Measurements from ENCODE around the gene PDGFRB. TPM values are rescaled to one million over a fixed set of nuclear protein-coding genes. Genes with fewer than 3 reads are reported as not detected.
A peak's percentile ranks its signal among the peaks of the same experiment; 100 is the strongest.

PDGFRB gene
- total and polyA plus RNA-seq, 2 of the 8 experiments (the other 6 are each of a cell fraction or from before 2014, with no cell fraction given): 4.2 to 13.7 TPM

DNA sequence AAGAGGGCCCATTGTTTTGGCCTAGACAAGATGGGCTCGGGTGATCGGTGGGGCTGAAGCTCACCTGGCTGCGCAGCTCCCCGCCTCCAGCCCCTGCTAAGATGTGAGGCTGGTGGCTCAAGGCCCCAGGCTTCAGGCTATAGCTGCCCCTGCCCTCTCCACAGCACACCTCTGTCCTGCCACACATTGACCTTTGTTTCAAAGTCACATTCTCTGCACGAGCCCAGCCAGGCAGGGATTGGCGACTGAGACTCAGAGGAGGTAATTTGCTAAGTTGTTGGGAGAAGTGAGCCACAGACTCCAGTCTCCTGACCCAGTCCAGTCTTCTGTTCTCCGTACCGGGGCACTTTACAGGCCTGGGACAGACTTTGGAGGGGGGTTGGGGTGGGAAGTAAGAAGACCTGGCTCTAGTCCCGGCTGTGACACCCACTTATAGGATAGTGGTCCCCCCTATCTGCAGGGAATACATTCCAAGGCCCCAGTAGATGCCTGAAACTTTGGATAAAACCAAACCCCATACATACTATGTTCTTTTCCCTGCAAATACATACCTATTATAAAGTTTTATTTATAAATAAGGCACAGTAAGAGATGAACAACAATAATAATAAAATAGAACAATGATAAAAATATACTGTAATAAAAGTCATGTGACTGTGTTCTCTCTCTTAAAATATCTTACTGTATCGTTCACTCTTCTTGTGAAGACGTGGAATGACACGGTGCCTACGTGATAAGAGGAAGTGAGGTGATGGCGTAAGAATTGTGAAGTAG, 13.3 kb downstream of the PDGFRB start:
- Histone ChIP-seq H2BK120ac (replicated peaks; ENCODE audit: low read depth, low read length) (no peak overlapping the region), H3K27me3 (replicated peaks in 1 of 4; ENCODE audit: control insufficient read depth in 3 of 4, extremely low read depth in 1 of 4, insufficient read depth in 3 of 4, low read length in 3 of 4) (no peaks in the 10 kb centered on the region; a peak in 1 of 7 replicates), H3K4me1 (replicated peaks in 1 of 4; ENCODE audit: control insufficient read depth in 3 of 4, insufficient read depth in 4 of 4, low read length in 3 of 4) (peaks cover 4 to 30% (median 24%) of the 10 kb centered on the region in 4 experiments), H3K4ac (replicated peaks; ENCODE audit: insufficient read length, low read depth, low read length) (no peak overlapping the region), H3K9me3 (ENCODE audit: insufficient read depth in 2 of 2, low read depth in 1 of 2, low read length in 1 of 2) (no peaks in the 10 kb centered on the region), H3K79me2 (ENCODE audit: control insufficient read depth in 1 of 2, insufficient read depth in 2 of 2, low read length in 2 of 2) (no peaks in the 10 kb centered on the region), H3K18ac (ENCODE audit: extremely low read depth, low read length) (peak overlapping the region; percentile 32; the same call in 1 of the 2 replicates), H2AK5ac (ENCODE audit: low read depth, low read length) (peak overlapping the region; percentile 20; the same call in 1 of the 2 replicates), H2AFZ (ENCODE audit: low read length) (no peak overlapping the region), H2BK12ac (ENCODE audit: low read depth, low read length) (0 out of 2 replicates have a peak overlapping the region, but pooled peaks have one; percentile 39), H4K20me1 (replicated peaks in 1 of 2; ENCODE audit: control insufficient read depth in 1 of 2, insufficient read depth in 2 of 2, low read length in 2 of 2) (no peaks in the 10 kb centered on the region), H3K9ac (replicated peaks in 1 of 4; ENCODE audit: extremely low read depth in 1 of 4, low read depth in 3 of 4, low read length in 3 of 4) (no peak overlapping the region), H3K23ac (ENCODE audit: insufficient read length) (no peak overlapping the region), H3K4me2 (ENCODE audit: insufficient read depth in 1 of 2, low read depth in 2 of 2, low read length in 2 of 2) (no peak overlapping the region), H3K56ac (replicated peaks; ENCODE audit: insufficient read length, low read depth, low read length) (no peak overlapping the region), H2BK15ac (ENCODE audit: low read length) (no peak overlapping the region), H3K4me3 (ENCODE audit: extremely low read depth in 1 of 4, insufficient read depth in 2 of 4, low read depth in 3 of 4, low read length in 4 of 4) (no peak overlapping the region), H2BK5ac (ENCODE audit: low read depth, low read length) (no peak overlapping the region; the same call in 1 of the 2 replicates), H4K8ac (ENCODE audit: extremely low read depth, insufficient read depth, low read length) (no peak overlapping the region), H4K5ac (ENCODE audit: insufficient read length, low read depth, low read length) (no peak overlapping the region), H3K14ac (ENCODE audit: insufficient read length) (no peak overlapping the region), H4K91ac (replicated peaks; ENCODE audit: insufficient read length, low read length) (peak overlapping the region; percentile 22), H3K27ac (ENCODE audit: low read depth, low read length) (no peak overlapping the region), H3K23me2 (ENCODE audit: low read depth, low read length) (no peaks in the 10 kb centered on the region), H3K36me3 (ENCODE audit: control insufficient read depth in 2 of 4, insufficient read depth in 4 of 4, low read length in 3 of 4) (no peaks in the 10 kb centered on the region), H3K79me1 (ENCODE audit: low read depth, low read length) (no peaks in the 10 kb centered on the region; the same call in 1 of the 2 replicates), H2BK20ac (ENCODE audit: low read length) (0 out of 2 replicates have a peak overlapping the region, but pooled peaks have one; percentile 61)
- FAIRE-seq (no peak), DNase-seq (ENCODE audit: low read depth in 1 of 2, low spot score in 2 of 2) (no peak)
- ChIA-PET CTCF (ENCODE audit: partially characterized antibody) (interaction anchor here (0.9 to 13.1 kb wide), 8 partner anchors 15 to 114 kb away, joined by 3 to 188 read pairs (median 4); no protein-coding TSS in a partner anchor), POLR2A (ENCODE audit: partially characterized antibody) (no interaction called here)
- 88% methylated on average over 14 of the region's 14 CpGs; no CpG with 5 or more reads in 1 of the 2 experiments for WGBS, 2 experiments (ENCODE audit: extremely low coverage in 1 of 2, insufficient coverage in 1 of 2, insufficient read length in 1 of 2, insufficient replicate concordance in 2 of 2, low coverage in 1 of 2, low lambda C conversion rate in 2 of 2, missing lambda C conversion rate in 1 of 2)
- TF ChIP-seq CREB1 (IDR thresholded peaks at IDR 0.05) (no peak), SRF (IDR thresholded peaks at IDR 0.05; ENCODE audit: low read depth, low read length) (no peak), GABPA (IDR thresholded peaks at IDR 0.05; ENCODE audit: borderline replicate concordance, insufficient read depth, low read length) (no peak), ZNF274 (IDR thresholded peaks at IDR 0.05; ENCODE audit: borderline replicate concordance, extremely low read depth, low read length) (no peak), SAP30 (IDR thresholded peaks at IDR 0.05; ENCODE audit: insufficient read depth, insufficient replicate concordance, low read length) (no peak), KDM5A (IDR thresholded peaks at IDR 0.05; ENCODE audit: low read length) (no peak), POLR2A (IDR thresholded peaks at IDR 0.05; ENCODE audit: control extremely low read depth in 1 of 2, low read depth in 2 of 2, low read length in 2 of 2) (no peak), MAFK (IDR thresholded peaks at IDR 0.05; ENCODE audit: low read depth, low read length) (no peak), CTBP2 (IDR thresholded peaks at IDR 0.05; ENCODE audit: borderline replicate concordance, insufficient read depth, insufficient read length, low read length) (no peak), TAF7 (optimal IDR thresholded peaks at IDR 0.05; ENCODE audit: borderline replicate concordance, low read depth, low read length) (no peak), HDAC6 (IDR thresholded peaks at IDR 0.05; ENCODE audit: low read depth, low read length) (no peak), SP4 (IDR thresholded peaks at IDR 0.05; ENCODE audit: low read length) (no peak)

All from H1 (cell line).